Thoracic aorta (tissue), 2 donors: ENCODE measurements around the gene PHEX. TPM values are rescaled to one million over a fixed set of nuclear protein-coding genes. Genes with fewer than 3 reads are reported as not detected.

Experiments used
- ATAC-seq: fragments of 150-250 bp; one replicate; pipeline ENCODE4 v1.8.0; 2017; ENCODE audit warnings: low read depth; ENCODE audit not compliant: insufficient number of reproducible peaks, low FRiP score
- DNase-seq: peaks from one replicate; pipeline ENCODE4 v3.0.0-alpha.2; 2020; ENCODE audit warnings: low spot score
- H3K27ac ChIP-seq, 2 donors: fragments of 200-600 bp; sonication (generic); 1 replicate in 1 of 2; 2 replicates in 1 of 2; pipeline ENCODE4 v1.5.1; 2016; ENCODE audit warnings: mild to moderate bottlenecking in 2 of 2, moderate library complexity in 2 of 2
- H3K27me3 ChIP-seq: fragments of 200-600 bp; sonication (generic); replicated peaks from 2 replicates; pipeline ENCODE4 v1.6.0; 2016; ENCODE audit warnings: mild to moderate bottlenecking; ENCODE audit not compliant: insufficient read depth
- H3K36me3 ChIP-seq: fragments of 200-600 bp; sonication (generic); one replicate; pipeline ENCODE4 v1.5.1; 2016
- H3K4me1 ChIP-seq, 2 donors: fragments of 200-600 bp; sonication (generic); 1 replicate in 1 of 2; 2 replicates in 1 of 2; pipeline versions ENCODE4 v1.5.1 to v1.6.0; 2016; ENCODE audit warnings: low read depth in 2 of 2, mild to moderate bottlenecking in 1 of 2; ENCODE audit not compliant: control insufficient read depth in 1 of 2
- H3K4me3 ChIP-seq: fragments of 200-600 bp; sonication (generic); 2 replicates; pipeline ENCODE4 v1.5.1; 2016; ENCODE audit warnings: mild to moderate bottlenecking
- H3K9me3 ChIP-seq: fragments of 200-600 bp; sonication (generic); 2 replicates; pipeline ENCODE4 v1.5.1; 2016
- total RNA-seq, 2 donors: library from RNA; depleted of rRNA; stranded (reverse); fragments of >200 nt; gene quantifications; one replicate each; pipeline versions ENCODE4 v1.1.0 to v1.2.3, GENCODE V29; 2016
- TF ChIP-seq, protein P1 (sequence below): fragments of 200-600 bp; sonication (generic); IDR thresholded peaks from one replicate; pipeline ENCODE4 v1.5.1; 2019; ENCODE audit warnings: antibody characterized with exemption

PHEX gene
- total RNA-seq, 2 donors from 2014 or later = 0.35 to 0.68 TPM

GRCh38 chrX:22059775-22060174 lies 27.6 kb downstream of the PHEX start:
- no peak overlapping the region for H3K27ac ChIP-seq
- no peaks in the 10 kb centered on the region for H3K36me3 ChIP-seq
- no peaks in the 10 kb centered on the region for H3K27me3 ChIP-seq
- H3K9me3 ChIP-seq = no peaks in the 10 kb centered on the region
- DNase-seq = no peak
- no peaks in the 10 kb centered on the region for H3K4me1 ChIP-seq
- ATAC-seq = no peak
- TF ChIP-seq, protein P1, sequence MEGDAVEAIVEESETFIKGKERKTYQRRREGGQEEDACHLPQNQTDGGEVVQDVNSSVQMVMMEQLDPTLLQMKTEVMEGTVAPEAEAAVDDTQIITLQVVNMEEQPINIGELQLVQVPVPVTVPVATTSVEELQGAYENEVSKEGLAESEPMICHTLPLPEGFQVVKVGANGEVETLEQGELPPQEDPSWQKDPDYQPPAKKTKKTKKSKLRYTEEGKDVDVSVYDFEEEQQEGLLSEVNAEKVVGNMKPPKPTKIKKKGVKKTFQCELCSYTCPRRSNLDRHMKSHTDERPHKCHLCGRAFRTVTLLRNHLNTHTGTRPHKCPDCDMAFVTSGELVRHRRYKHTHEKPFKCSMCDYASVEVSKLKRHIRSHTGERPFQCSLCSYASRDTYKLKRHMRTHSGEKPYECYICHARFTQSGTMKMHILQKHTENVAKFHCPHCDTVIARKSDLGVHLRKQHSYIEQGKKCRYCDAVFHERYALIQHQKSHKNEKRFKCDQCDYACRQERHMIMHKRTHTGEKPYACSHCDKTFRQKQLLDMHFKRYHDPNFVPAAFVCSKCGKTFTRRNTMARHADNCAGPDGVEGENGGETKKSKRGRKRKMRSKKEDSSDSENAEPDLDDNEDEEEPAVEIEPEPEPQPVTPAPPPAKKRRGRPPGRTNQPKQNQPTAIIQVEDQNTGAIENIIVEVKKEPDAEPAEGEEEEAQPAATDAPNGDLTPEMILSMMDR = no peak
- no peak overlapping the region for H3K4me3 ChIP-seq

GRCh38 chrX:22060415-22061280 lies 28.5 kb downstream of the PHEX start:
- TF ChIP-seq, protein P1 = no peak
- Histone ChIP-seq H3K27ac (no peak overlapping the region), H3K4me1 (no peaks in the 10 kb centered on the region), H3K27me3 (no peaks in the 10 kb centered on the region), H3K9me3 (no peaks in the 10 kb centered on the region), H3K36me3 (no peaks in the 10 kb centered on the region), H3K4me3 (no peak overlapping the region)
- DNase-seq (no peak), ATAC-seq (no peak)

- Histone ChIP-seq H3K27ac (no peak overlapping the region), H3K4me1 (no peaks in the 10 kb centered on the region), H3K27me3 (no peaks in the 10 kb centered on the region), H3K36me3 (no peaks in the 10 kb centered on the region), H3K4me3 (no peak overlapping the region), H3K9me3 (no peaks in the 10 kb centered on the region)
- TF ChIP-seq, protein P1 = no peak
- DNase-seq (no peak), ATAC-seq (no peak)
Measured at GRCh38 chrX:22063284-22063683, 31.2 kb downstream of the PHEX start.

DNA sequence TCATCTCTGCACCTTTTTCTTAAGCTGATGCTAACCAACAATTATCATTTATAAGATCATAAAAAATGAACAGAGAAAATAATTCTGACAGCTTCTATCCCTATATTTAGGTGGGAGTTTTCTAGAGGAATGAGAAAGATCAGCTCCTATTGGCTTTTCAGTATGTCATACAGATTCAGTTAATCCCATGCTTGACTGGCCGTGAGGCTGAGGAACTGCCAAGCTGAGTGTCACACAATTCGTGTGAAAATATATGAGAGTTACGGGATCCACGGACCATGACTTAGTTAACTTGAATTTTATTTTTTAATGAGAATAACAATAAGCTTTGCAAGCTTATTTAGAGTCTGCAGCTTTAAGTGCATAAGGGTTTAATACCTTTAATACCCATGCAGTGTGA lies 37.5 kb downstream of the PHEX start:
- TF ChIP-seq, protein P1 = no peak
- Histone ChIP-seq H3K9me3 (no peaks in the 10 kb centered on the region), H3K4me1 (no peaks in the 10 kb centered on the region), H3K27me3 (no peaks in the 10 kb centered on the region), H3K4me3 (no peak overlapping the region), H3K36me3 (no peaks in the 10 kb centered on the region), H3K27ac (no peak overlapping the region)
- no peak for ATAC-seq
- DNase-seq = no peak

GRCh38 chrX:22073928-22074327 lies 41.8 kb downstream of the PHEX start:
- no peaks in the 10 kb centered on the region for H3K4me1 ChIP-seq
- H3K36me3 ChIP-seq = no peaks in the 10 kb centered on the region
- H3K9me3 ChIP-seq = no peaks in the 10 kb centered on the region
- H3K27ac ChIP-seq = no peak overlapping the region
- no peak overlapping the region for H3K4me3 ChIP-seq
- DNase-seq = no peak
- no peaks in the 10 kb centered on the region for H3K27me3 ChIP-seq
- ATAC-seq = no peak
- TF ChIP-seq, protein P1 = no peak
